T-helper 1 cell treated with Interleukin-12 subunit alpha and Interleukin-12 subunit beta and Interleukin-4 antibody, amounts not matched to agents 30 μg/mL and 1 μg/mL, for 36 hours (primary cell): ENCODE measurements around the gene ARHGAP24.

Experiments
- H3K27ac Mint-ChIP-seq: one replicate; pipeline ENCODE4 v1.8.0; 2021; ENCODE audit warnings: mild to moderate bottlenecking, mixed read lengths
- H3K27me3 Mint-ChIP-seq: one replicate; pipeline ENCODE4 v1.8.0; 2021; ENCODE audit warnings: low read depth, mixed read lengths
- H3K36me3 Mint-ChIP-seq: one replicate; pipeline ENCODE4 v1.8.0; 2021; ENCODE audit warnings: low read depth, mixed read lengths
- H3K4me1 Mint-ChIP-seq: one replicate; pipeline ENCODE4 v1.8.0; 2021; ENCODE audit warnings: low read depth, mixed read lengths
- H3K4me3 Mint-ChIP-seq: one replicate; pipeline ENCODE4 v1.8.0; 2021; ENCODE audit warnings: mild to moderate bottlenecking, moderate library complexity, mixed read lengths
- H3K9me3 Mint-ChIP-seq: one replicate; pipeline ENCODE4 v1.8.0; 2021; ENCODE audit warnings: mixed read lengths

ARHGAP24 gene

GRCh38 chr4:85522277-85522676 lies 47.3 kb downstream of the ARHGAP24 start:
- H3K4me3 Mint-ChIP-seq: no peak overlapping the region
- H3K27ac Mint-ChIP-seq: no peak overlapping the region
- no peaks in the 10 kb centered on the region for H3K9me3 Mint-ChIP-seq
- no peaks in the 10 kb centered on the region for H3K27me3 Mint-ChIP-seq
- no peaks in the 10 kb centered on the region for H3K36me3 Mint-ChIP-seq
- H3K4me1 Mint-ChIP-seq: no peaks in the 10 kb centered on the region

GRCh38 chr4:85522836-85523235 lies 47.9 kb downstream of the ARHGAP24 start:
- Mint-ChIP-seq H3K9me3 (no peaks in the 10 kb centered on the region), H3K4me3 (no peak overlapping the region), H3K4me1 (no peaks in the 10 kb centered on the region), H3K27ac (no peak overlapping the region), H3K27me3 (no peaks in the 10 kb centered on the region), H3K36me3 (no peaks in the 10 kb centered on the region)

- no peaks in the 10 kb centered on the region for H3K4me1 Mint-ChIP-seq
- H3K27ac Mint-ChIP-seq: no peak overlapping the region
- H3K9me3 Mint-ChIP-seq: no peaks in the 10 kb centered on the region
- H3K27me3 Mint-ChIP-seq: no peaks in the 10 kb centered on the region
- no peaks in the 10 kb centered on the region for H3K36me3 Mint-ChIP-seq
- H3K4me3 Mint-ChIP-seq: no peak overlapping the region
Observed at GRCh38 chr4:85527815-85528214, 52.9 kb downstream of the ARHGAP24 start.

- Mint-ChIP-seq H3K27ac (no peak overlapping the region), H3K4me3 (no peak overlapping the region), H3K9me3 (no peaks in the 10 kb centered on the region), H3K4me1 (no peaks in the 10 kb centered on the region), H3K36me3 (no peaks in the 10 kb centered on the region), H3K27me3 (no peaks in the 10 kb centered on the region)
Observed at GRCh38 chr4:85531560-85532341, 56.8 kb downstream of the ARHGAP24 start.

- no peaks in the 10 kb centered on the region for H3K27me3 Mint-ChIP-seq
- no peaks in the 10 kb centered on the region for H3K9me3 Mint-ChIP-seq
- H3K36me3 Mint-ChIP-seq: no peaks in the 10 kb centered on the region
- H3K4me1 Mint-ChIP-seq: no peaks in the 10 kb centered on the region
- H3K27ac Mint-ChIP-seq: no peak overlapping the region
- H3K4me3 Mint-ChIP-seq: no peak overlapping the region
Observed at GRCh38 chr4:85534120-85534519, 59.2 kb downstream of the ARHGAP24 start.

- no peak overlapping the region for H3K4me3 Mint-ChIP-seq
- H3K27ac Mint-ChIP-seq: no peak overlapping the region
- H3K27me3 Mint-ChIP-seq: no peaks in the 10 kb centered on the region
- H3K36me3 Mint-ChIP-seq: no peaks in the 10 kb centered on the region
- no peaks in the 10 kb centered on the region for H3K4me1 Mint-ChIP-seq
- no peaks in the 10 kb centered on the region for H3K9me3 Mint-ChIP-seq
Observed at GRCh38 chr4:85543832-85544231, 68.9 kb downstream of the ARHGAP24 start.

- Mint-ChIP-seq H3K27me3 (no peaks in the 10 kb centered on the region), H3K27ac (no peak overlapping the region), H3K4me3 (no peak overlapping the region), H3K36me3 (no peaks in the 10 kb centered on the region), H3K9me3 (no peaks in the 10 kb centered on the region), H3K4me1 (no peaks in the 10 kb centered on the region)
Observed at GRCh38 chr4:85544751-85545150, 69.8 kb downstream of the ARHGAP24 start.

GRCh38 chr4:85548116-85548515 lies 73.2 kb downstream of the ARHGAP24 start:
- Mint-ChIP-seq H3K4me1 (no peaks in the 10 kb centered on the region), H3K36me3 (no peaks in the 10 kb centered on the region), H3K9me3 (no peaks in the 10 kb centered on the region), H3K27me3 (no peaks in the 10 kb centered on the region), H3K4me3 (no peak overlapping the region), H3K27ac (no peak overlapping the region)

GRCh38 chr4:85548841-85549240 lies 73.9 kb downstream of the ARHGAP24 start:
- no peak overlapping the region for H3K27ac Mint-ChIP-seq

GRCh38 chr4:85555206-85555605 lies 80.3 kb downstream of the ARHGAP24 start:
- no peak overlapping the region for H3K4me3 Mint-ChIP-seq
- peaks cover 6% of the 10 kb centered on the region for H3K9me3 Mint-ChIP-seq
- H3K27ac Mint-ChIP-seq: no peak overlapping the region
- H3K27me3 Mint-ChIP-seq: no peaks in the 10 kb centered on the region
- no peaks in the 10 kb centered on the region for H3K36me3 Mint-ChIP-seq
- no peaks in the 10 kb centered on the region for H3K4me1 Mint-ChIP-seq

More at GRCh38 chr4:85548841-85549240, 73.9 kb downstream of the ARHGAP24 start:
- Mint-ChIP-seq H3K4me1 (no peaks in the 10 kb centered on the region), H3K36me3 (no peaks in the 10 kb centered on the region), H3K27me3 (no peaks in the 10 kb centered on the region), H3K4me3 (no peak overlapping the region), H3K9me3 (no peaks in the 10 kb centered on the region)

- Mint-ChIP-seq H3K27me3 (no peaks in the 10 kb centered on the region), H3K27ac (no peak overlapping the region), H3K9me3 (peaks cover 6% of the 10 kb centered on the region), H3K4me1 (no peaks in the 10 kb centered on the region), H3K36me3 (no peaks in the 10 kb centered on the region), H3K4me3 (no peak overlapping the region)
Observed at GRCh38 chr4:85556283-85556682, 81.3 kb downstream of the ARHGAP24 start.

- H3K36me3 Mint-ChIP-seq: no peaks in the 10 kb centered on the region
- no peak overlapping the region for H3K4me3 Mint-ChIP-seq
- peaks cover 6% of the 10 kb centered on the region for H3K9me3 Mint-ChIP-seq
- no peaks in the 10 kb centered on the region for H3K27me3 Mint-ChIP-seq
- H3K27ac Mint-ChIP-seq: no peak overlapping the region
- H3K4me1 Mint-ChIP-seq: no peaks in the 10 kb centered on the region
Observed at GRCh38 chr4:85557016-85557901, 82.3 kb downstream of the ARHGAP24 start.

- Mint-ChIP-seq H3K27me3 (no peaks in the 10 kb centered on the region), H3K36me3 (no peaks in the 10 kb centered on the region), H3K27ac (no peak overlapping the region), H3K4me3 (no peak overlapping the region), H3K9me3 (no peaks in the 10 kb centered on the region), H3K4me1 (no peaks in the 10 kb centered on the region)
Observed at GRCh38 chr4:85565761-85566480, 91.0 kb downstream of the ARHGAP24 start.

GRCh38 chr4:85569730-85570299 lies 94.9 kb downstream of the ARHGAP24 start:
- no peaks in the 10 kb centered on the region for H3K27me3 Mint-ChIP-seq
- no peaks in the 10 kb centered on the region for H3K4me1 Mint-ChIP-seq
- H3K9me3 Mint-ChIP-seq: no peaks in the 10 kb centered on the region
- H3K27ac Mint-ChIP-seq: no peak overlapping the region
- no peak overlapping the region for H3K4me3 Mint-ChIP-seq
- no peaks in the 10 kb centered on the region for H3K36me3 Mint-ChIP-seq
